HG02678 (cell line): Measurements from ENCODE around the gene FAM228B.

Source experiments
- ATAC-seq: cut with Tn5 transposase; IDR thresholded peaks from one replicate; pipeline ENCODE4 v1.9.1; 2021; ENCODE audit warnings: mild to moderate bottlenecking, moderate library complexity; ENCODE audit not compliant: unreplicated experiment

Gene FAM228B

GRCh38 chr2:24200799-24201198 is 77.5 kb downstream of the FAM228B start:
- no peak for ATAC-seq

DNA sequence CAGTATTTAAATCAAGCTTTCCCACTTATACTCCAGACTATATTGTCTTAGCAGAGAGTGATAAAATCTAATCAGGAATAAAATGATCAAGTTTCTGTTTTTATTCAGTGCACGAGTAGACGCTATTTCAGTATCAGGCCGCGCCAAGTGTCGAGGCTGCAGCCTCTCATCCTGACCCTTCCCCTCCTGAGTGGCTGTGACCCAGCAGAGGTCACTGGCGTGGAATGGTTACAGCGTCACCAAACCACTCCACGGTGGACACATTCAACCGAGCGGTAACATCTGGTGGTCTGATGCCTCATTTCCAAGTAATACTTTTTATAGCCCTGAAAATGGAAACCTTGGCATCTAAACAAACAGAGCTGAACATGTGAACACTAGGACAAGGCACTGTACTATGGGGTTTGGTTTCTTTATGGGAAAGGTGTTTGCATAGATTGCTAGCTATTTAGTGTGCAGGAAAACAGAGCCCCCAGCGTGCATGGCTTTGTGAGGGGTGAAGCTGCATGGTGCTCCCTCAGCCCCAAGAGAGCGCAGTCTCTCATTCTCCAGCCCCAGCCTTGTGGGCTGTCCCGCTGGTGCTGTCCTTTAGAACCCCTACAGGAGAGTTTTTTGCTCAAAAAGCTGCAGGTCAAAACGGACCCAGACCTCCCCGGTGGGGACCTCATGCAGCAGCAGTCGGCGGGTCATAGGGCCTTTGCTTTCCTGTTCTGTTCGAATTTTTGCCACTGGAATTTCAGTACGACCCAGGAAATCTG is 79.9 kb downstream of the FAM228B start:
- ATAC-seq = no peak

DNA sequence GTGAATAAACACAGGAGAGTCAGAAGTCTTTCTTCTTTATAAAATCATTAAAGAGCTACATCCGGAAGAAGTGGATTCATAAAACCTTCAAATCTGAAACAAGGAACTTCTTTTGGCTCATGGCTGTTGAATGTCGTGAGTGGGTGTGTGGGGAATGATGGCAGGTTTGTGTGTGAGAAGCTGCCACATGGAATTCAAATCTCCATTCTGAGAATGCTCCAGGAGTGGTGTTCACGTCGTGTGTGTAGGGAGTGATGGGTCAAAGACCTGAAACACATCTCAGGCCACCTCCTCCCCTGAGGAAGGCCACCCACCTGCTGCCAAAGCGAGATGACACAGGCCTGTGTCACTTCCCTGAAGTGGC is 80.5 kb downstream of the FAM228B start:
- no peak for ATAC-seq

DNA sequence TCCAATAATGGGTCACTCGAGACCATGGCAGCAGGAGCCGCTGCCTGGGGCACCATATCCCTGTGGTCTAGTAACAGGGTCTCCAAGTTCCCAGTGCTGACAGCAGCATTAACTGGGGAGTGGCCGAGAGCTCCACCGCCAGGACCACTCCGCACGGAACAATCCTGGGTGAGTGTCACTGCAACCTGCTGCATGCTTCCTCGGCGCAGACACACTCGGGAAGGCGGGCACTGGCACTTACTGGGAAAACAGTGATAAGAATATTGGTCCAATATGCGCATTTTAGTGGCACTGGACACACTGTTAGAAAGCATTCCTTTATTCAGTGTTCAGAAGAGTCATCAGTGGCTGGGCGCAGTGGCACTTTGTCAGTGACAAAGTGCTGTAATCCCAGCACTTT is 81.2 kb downstream of the FAM228B start:
- ATAC-seq = no peak

DNA sequence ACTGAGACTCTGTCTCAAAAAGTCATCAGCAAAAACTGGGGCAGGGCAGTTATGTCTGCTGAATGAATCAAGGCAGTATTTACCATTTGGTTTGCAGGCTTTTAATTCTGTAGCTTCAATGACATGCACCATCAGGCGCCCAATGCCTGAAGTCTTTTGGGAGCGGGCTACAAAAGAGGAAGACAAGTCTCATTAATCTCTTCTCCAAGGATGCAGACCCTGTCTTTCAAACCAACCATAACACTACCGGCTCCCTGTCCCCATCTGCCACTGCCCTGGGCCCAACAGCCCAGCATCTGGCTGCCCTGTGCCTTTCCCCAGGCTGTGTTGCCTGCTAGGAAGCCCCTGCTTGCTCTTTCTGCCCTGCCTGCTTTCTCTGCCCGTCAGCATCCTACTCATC is 81.9 kb downstream of the FAM228B start:
- ATAC-seq = no peak

- no peak for ATAC-seq
Observed at GRCh38 chr2:24206242-24206641, 83.0 kb downstream of the FAM228B start.

DNA sequence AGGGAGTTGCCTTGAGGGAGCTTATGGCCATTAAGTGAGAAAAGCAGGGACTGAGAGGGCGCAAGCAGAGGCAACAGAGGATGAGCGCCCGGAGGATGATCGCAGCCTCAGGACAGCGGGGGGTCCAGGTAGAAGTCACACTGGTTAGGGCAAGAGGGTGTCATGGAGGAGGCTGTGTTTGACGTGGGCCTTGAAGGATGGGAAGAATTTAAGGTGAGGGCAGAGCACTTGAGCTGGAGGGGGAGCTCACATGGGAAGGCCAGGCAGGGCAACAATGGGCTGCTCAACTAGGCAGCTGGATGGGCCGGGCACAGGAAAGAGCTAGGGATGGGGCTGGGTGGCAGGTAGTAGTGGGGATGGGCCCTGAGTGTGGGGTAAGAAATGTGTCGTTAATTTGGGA is 83.4 kb downstream of the FAM228B start:
- no peak for ATAC-seq

DNA sequence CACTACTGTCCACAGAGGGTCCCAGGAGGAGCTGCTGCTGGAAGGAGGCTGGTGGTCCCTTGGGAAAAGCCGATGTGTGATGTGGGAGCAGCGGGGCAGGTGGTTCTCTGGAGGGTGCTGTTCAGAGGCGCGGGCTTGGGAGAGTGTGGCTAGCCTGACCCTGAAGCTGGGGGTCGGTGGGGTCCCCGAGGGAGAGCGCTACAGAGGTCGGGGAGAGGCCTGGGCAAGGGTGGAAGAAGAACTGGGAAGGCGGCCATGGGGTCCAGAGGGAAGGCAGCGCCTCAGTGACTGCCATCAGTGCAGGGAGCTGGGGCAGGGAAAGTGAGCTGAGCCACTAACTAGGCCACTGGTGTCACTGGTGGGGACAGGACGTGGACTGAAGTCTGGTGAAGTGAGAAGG is 84.1 kb downstream of the FAM228B start:
- ATAC-seq = no peak

DNA sequence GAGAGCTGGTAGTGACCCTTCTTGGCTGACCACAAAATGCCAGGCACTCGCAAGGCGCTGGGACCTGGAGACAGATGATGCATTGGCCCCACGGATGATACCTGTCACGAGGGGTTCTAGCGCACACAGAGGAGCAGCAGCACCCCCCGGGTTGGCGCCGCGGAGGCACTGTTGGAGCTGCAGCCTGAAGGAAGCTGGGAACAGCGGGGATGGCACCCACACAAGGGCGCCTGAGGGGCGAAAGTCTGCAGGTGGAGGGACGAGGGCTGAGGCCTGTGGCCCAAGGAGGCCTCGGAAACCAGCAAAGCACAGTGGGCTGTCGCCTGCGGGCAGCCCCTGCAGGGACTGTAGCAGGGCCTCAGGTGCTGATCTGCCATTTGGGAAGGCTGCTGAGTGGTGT is 85.2 kb downstream of the FAM228B start:
- no peak for ATAC-seq

- ATAC-seq = no peak
Observed at GRCh38 chr2:24209389-24210105, 86.3 kb downstream of the FAM228B start.

- ATAC-seq = no peak
Observed at GRCh38 chr2:24210106-24210455, 86.8 kb downstream of the FAM228B start.

- no peak for ATAC-seq
Observed at GRCh38 chr2:24210723-24211122, 87.5 kb downstream of the FAM228B start.

DNA sequence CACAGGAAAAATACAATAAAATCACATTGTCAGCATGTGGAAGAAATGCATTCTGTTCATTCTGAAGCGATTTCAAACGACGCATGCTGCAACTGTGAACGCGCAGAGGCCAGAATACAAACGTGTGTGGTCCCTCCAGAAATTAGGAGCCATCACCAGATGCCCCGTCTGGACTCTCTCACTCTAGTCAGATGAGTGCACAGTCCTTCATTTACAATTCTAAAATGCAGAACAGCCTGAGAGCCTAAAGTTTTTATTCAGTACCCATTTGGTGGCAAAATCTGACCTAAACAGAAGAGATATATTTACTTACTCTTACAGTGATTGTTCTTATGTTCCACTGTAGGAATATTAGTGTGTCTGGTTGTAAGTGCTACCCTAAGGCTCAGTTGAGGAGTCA is 88.1 kb downstream of the FAM228B start:
- no peak for ATAC-seq

DNA sequence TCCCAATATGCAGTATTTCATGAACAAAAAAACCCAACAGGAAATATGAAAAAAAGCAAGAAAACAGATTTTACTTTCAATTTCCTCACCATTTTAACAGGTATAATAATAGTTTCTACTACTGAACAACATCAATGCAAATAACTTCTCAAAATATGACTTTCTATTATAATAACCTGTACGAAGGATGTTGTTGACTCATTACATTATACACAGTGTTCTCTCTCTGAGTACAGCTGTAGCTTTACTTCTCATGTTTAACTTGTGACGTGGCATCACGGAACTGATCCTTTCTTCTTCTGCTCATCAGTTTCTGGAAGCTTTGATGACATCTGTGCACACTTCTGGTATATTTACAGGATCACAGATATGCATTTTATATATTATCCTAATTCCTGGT is 91.6 kb downstream of the FAM228B start:
- ATAC-seq = peak; percentile 64
